Hepatocyte (in vitro differentiated cells): ENCODE measurements around the gene CTSW. TPM values are rescaled to one million over a fixed set of nuclear protein-coding genes. Genes with fewer than 3 reads are reported as not detected.

Experiments
- DNase-seq: peaks from one replicate; pipeline ENCODE4 v3.0.0-alpha.2; 2016; ENCODE audit warnings: low spot score
- H2AFZ ChIP-seq: fragments of 200-600 bp; sonication (generic); 2 replicates; pipeline ENCODE4 v1.6.0; 2016; ENCODE audit warnings: antibody characterized with exemption, mild to moderate bottlenecking
- H3K27ac ChIP-seq: fragments of 200-600 bp; sonication (generic); 2 replicates; pipeline ENCODE4 v1.5.1; 2016; ENCODE audit warnings: mild to moderate bottlenecking
- H3K27me3 ChIP-seq: fragments of 200-600 bp; sonication (generic); 2 replicates; pipeline ENCODE4 v1.6.1; 2016
- H3K36me3 ChIP-seq: fragments of 200-600 bp; sonication (generic); replicated peaks from 2 replicates; pipeline ENCODE4 v1.5.1; 2016; ENCODE audit warnings: low read depth; ENCODE audit not compliant: insufficient read depth
- H3K4me1 ChIP-seq: fragments of 200-600 bp; sonication (generic); 2 replicates; pipeline ENCODE4 v1.5.1; 2016; ENCODE audit warnings: mild to moderate bottlenecking, moderate library complexity; ENCODE audit not compliant: insufficient read depth
- H3K4me2 ChIP-seq: fragments of 200-600 bp; sonication (generic); 2 replicates; pipeline ENCODE4 v1.6.0; 2016
- H3K4me3 ChIP-seq: fragments of 200-600 bp; sonication (generic); 2 replicates; pipeline ENCODE4 v1.5.1; 2016; ENCODE audit warnings: mild to moderate bottlenecking
- H3K79me2 ChIP-seq: fragments of 200-600 bp; sonication (generic); 2 replicates; pipeline ENCODE4 v1.6.0; 2017; ENCODE audit warnings: mild to moderate bottlenecking
- H3K9me2 ChIP-seq: fragments of 200-600 bp; sonication (generic); replicated peaks from 2 replicates; pipeline ENCODE4 v1.6.0; 2017; ENCODE audit warnings: mild to moderate bottlenecking; ENCODE audit not compliant: insufficient read depth
- H3K9me3 ChIP-seq: fragments of 200-600 bp; sonication (generic); 2 replicates; pipeline ENCODE4 v1.5.1; 2016; ENCODE audit warnings: low read depth, mild to moderate bottlenecking
- H4K20me1 ChIP-seq: fragments of 200-600 bp; sonication (generic); 2 replicates; pipeline ENCODE4 v1.6.0; 2016; ENCODE audit warnings: mild to moderate bottlenecking; ENCODE audit not compliant: insufficient read depth, poor library complexity, severe bottlenecking
- CTCF ChIP-seq: fragments of 200-600 bp; sonication (generic); IDR thresholded peaks from 2 replicates; pipeline ENCODE4 v1.5.1; 2016; ENCODE audit warnings: antibody characterized with exemption, mild to moderate bottlenecking; ENCODE audit not compliant: poor library complexity
- EZH2 ChIP-seq: fragments of 200-600 bp; sonication (generic); IDR thresholded peaks from 2 replicates; pipeline ENCODE4 v1.6.1; 2016; ENCODE audit warnings: antibody characterized with exemption, mild to moderate bottlenecking, borderline replicate concordance
- EZH2phosphoT487 ChIP-seq: fragments of 200-600 bp; sonication (generic); IDR thresholded peaks from one replicate; pipeline ENCODE4 v1.6.1; 2018; ENCODE audit warnings: antibody characterized with exemption, mild to moderate bottlenecking, low read depth, moderate library complexity; ENCODE audit not compliant: unreplicated experiment, severe bottlenecking
- WGBS: methylation state at CpG from one replicate; pipeline ENCODE4 v1.1.6; 2016; ENCODE audit warnings: low lambda C conversion rate; ENCODE audit errors: missing lambda C conversion rate; 5-methylcytosine and 5-hydroxymethylcytosine counted together
- polyA plus RNA-seq: library from polyadenylated mRNA; unstranded; fragments of >200 nt; fragmentation: Nextera tagmentation; extraction: Ambion mirVana; gene quantifications from 2 replicates; pipeline ENCODE4 v1.2.1, GENCODE V29; 2016
- total RNA-seq: library from RNA; depleted of rRNA; stranded (reverse); fragments of >200 nt; gene quantifications from 2 replicates; pipeline ENCODE4 v1.2.3, GENCODE V29; 2014

CTSW gene
- total and polyA plus RNA-seq, 2 experiments from 2014 or later = 0.15 TPM; not detected in 1

DNA sequence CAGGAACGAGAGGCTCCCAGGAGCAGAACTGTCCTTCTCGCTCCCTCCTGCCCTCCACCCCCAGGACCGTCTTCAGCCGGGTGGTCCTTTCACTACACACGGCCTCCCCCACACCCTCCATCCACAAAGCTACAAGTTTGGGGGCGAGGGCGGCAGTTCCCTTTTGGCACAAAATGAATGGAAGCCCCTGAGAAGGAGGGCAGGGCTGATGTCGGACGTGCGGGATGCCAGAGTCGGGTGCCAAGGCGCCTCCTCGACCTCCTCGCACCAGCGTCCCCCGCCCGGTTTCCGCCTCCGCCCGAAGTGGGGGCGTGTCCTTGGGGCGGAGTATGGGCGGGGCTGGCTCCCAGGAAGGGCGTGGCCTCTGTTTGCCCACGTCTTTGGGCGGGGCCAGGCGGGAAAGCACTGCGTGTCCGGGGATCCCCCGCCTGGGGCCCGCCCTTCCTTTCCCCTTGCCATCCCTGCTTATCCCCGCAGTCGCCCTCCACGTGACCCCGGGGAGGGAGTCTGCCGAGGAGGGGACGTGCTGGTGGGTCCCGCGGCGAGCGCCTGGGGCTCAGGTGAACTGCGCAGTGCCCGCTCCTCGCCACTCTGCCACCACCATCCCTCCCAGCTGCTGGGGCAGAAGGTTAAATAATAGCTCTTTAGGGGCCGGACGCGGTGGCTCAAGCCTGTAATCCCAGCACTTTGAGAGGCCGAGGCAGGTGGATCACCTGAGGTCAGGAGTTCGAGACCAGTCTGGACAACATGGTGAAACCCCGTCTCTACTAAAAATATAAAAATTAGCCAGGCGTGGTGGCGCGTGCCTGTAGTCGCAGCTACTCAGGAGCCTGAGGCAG lies 6.1 kb upstream of the CTSW start:
- no peaks in the 10 kb centered on the region for H3K27me3 ChIP-seq
- no peaks in the 10 kb centered on the region for H3K4me1 ChIP-seq
- no peaks in the 10 kb centered on the region for H3K79me2 ChIP-seq
- peak overlapping the region; percentile 58 for H3K4me3 ChIP-seq
- H3K36me3 ChIP-seq = no peaks in the 10 kb centered on the region
- WGBS = 15% methylated on average over 39 of the region's 54 CpGs
- TF ChIP-seq EZH2phosphoT487 (no peak), EZH2 (no peak), CTCF (no peak)
- H3K27ac ChIP-seq = peak overlapping the region; percentile 80
- no peaks in the 10 kb centered on the region for H3K9me3 ChIP-seq
- peak overlapping the region; percentile 52 for H2AFZ ChIP-seq
- peak overlapping the region; percentile 99 for H3K4me2 ChIP-seq
- peak; percentile 98 for DNase-seq
- H3K9me2 ChIP-seq = no peaks in the 10 kb centered on the region
- no peaks in the 10 kb centered on the region for H4K20me1 ChIP-seq

DNA sequence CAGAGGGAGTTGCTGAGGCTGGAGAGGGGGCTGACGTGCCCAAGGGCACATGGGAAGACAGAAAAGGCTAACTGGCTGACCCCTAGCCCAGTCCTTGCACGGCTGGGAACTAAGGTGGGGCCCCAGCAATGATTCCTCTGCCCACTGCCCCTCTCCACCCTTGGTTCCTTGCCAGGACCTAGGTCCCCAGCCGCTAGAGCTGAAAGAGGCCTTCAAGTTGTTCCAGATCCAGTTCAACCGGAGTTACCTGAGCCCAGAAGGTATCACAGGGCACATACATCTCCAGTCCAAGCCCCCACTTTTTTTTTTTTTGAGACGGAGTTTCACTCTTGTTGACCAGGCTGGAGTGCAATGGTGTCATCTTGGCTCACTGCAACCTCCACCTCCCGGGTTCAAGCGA lies 390 bp downstream of the CTSW start:
- Histone ChIP-seq H3K79me2 (peaks cover 2% of the 10 kb centered on the region), H2AFZ (no peak overlapping the region), H4K20me1 (no peaks in the 10 kb centered on the region), H3K36me3 (no peaks in the 10 kb centered on the region), H3K4me1 (no peaks in the 10 kb centered on the region), H3K27me3 (no peaks in the 10 kb centered on the region), H3K4me3 (no peak overlapping the region), H3K4me2 (no peak overlapping the region), H3K9me2 (no peaks in the 10 kb centered on the region), H3K27ac (no peak overlapping the region), H3K9me3 (no peaks in the 10 kb centered on the region)
- DNase-seq = no peak
- TF ChIP-seq EZH2phosphoT487 = no peak
- TF ChIP-seq EZH2 = no peak
- no peak for TF ChIP-seq CTCF
- WGBS = 87% methylated on average over 7 of the region's 7 CpGs

GRCh38 chr11:65880844-65881421 lies 1.3 kb downstream of the CTSW start:
- WGBS = 91% methylated on average over 7 of the region's 7 CpGs
- DNase-seq = no peak
- Histone ChIP-seq H3K4me2 (no peak overlapping the region), H2AFZ (no peak overlapping the region), H3K79me2 (peaks cover 9% of the 10 kb centered on the region), H3K27ac (no peak overlapping the region), H3K9me2 (no peaks in the 10 kb centered on the region), H4K20me1 (no peaks in the 10 kb centered on the region), H3K4me1 (no peaks in the 10 kb centered on the region), H3K9me3 (no peaks in the 10 kb centered on the region), H3K36me3 (no peaks in the 10 kb centered on the region), H3K27me3 (no peaks in the 10 kb centered on the region), H3K4me3 (no peak overlapping the region)
- no peak for TF ChIP-seq EZH2
- TF ChIP-seq CTCF = no peak
- no peak for TF ChIP-seq EZH2phosphoT487
